GM04504 (cell line): ENCODE data around the gene POLR2L.
A peak's percentile ranks its signal among the peaks of the same experiment; 100 is the strongest.

ENCODE experiments used
- DNase-seq: peaks from one replicate; pipeline ENCODE4 v3.0.0-alpha.2; 2012; ENCODE audit warnings: low read depth

Gene POLR2L

DNA sequence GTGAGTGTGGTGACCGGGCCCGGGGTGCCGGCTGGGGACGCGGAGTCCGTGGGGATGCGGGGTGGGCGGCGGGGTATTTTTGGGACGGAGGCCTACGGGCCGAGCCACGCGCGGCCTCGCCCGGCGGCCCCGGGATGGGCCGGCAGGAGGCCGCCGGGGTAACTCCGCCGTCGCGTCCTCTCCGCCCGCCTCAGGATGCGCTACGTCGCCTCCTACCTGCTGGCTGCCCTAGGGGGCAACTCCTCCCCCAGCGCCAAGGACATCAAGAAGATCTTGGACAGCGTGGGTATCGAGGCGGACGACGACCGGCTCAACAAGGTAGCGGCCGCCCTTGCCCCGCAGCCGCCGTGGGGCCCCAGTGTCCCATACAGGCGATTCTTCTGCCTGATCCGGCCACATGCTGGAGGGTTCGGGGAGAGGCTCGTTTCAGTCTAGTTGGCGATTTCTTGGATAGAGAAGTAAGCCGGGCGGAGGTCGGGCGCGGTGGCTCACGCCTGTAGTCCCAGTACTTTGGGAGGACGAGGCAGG is 32.2 kb downstream of the POLR2L start:
- no peak for DNase-seq

DNA sequence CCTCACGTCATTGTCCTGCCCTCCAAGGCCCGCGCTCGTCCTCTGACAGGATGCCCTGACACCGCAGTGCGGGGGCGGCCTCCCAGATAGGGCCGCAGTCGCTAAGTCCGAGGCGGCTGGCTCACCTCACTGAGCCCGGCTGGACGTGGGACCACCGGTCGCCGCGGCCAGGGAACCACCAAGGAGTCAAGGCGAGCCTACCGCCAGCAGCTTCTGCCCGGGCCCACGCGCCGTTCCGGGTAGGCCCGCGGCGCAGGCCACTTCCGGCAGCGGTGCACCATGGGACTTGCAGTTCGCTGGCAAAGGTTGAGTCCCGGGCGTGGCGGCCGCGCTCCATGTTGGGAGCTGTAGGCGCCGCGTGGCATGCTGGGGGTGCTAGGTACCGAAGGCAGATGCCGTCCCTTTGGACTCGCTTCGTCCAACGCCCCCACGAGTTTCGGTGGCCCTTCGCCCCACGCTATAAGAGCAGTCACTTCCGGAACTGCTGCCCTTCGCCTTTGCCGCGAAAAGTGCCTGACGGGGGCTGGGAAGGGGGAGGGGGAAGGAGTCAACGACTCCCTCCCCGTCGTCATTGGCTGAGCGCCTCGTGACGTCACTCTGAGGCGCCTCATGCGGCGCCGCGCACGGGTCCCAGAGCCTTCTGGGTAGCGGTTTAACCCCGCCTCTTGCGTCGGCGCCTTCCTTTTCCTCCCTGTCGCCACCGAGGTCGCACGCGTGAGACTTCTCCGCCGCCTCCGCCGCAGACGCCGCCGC is 32.9 kb downstream of the POLR2L start, which contains the start of gene RPLP2:
RPLP2 (plus strand) TSS at position 681 of the 753 bp plus-strand sequence. CDS start 268 bp downstream, outside the sequence.
- DNase-seq: peak; percentile 94

DNA sequence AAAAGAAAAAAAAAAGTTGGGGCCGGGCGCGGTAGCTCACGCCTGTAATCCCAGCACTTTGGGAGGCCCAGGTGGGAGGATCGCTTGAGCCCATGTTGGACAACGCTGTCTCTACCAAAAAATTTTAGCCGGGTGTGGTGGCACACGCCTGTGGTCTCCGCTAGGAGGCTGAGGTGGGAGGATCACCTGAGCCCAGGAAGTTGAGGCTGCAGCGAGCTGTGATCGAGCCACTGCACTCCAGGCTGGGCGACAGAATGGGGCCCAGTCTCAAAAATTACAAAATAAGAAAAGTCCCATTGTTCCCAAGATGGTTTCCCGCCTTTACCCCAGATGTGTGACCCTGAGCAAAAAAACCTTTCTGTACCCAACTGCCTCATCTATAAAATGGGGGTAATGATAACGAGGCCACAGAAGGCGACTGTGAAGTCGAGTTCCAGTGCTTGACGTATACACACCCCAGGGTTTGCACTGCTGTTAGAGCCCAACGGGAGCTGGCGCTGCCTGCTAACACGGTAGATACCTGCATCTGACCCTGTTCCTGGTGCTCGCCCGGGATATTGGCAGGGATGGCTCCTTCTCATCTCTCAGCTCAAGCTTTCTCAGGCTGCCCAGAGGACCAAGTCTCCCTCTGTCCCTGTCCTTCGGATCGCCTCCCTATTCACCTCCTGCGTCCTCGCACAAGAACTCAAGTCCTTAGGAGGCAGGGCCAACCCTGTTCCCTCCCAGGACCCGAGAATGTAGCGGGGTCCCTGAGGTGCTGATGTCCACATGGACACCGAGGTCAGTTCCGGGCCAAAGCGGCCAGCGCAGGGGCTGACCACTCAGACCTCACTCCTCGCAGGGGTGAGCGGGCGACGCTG is 33.7 kb downstream of the POLR2L start:
- peak; percentile 65 for DNase-seq

DNA sequence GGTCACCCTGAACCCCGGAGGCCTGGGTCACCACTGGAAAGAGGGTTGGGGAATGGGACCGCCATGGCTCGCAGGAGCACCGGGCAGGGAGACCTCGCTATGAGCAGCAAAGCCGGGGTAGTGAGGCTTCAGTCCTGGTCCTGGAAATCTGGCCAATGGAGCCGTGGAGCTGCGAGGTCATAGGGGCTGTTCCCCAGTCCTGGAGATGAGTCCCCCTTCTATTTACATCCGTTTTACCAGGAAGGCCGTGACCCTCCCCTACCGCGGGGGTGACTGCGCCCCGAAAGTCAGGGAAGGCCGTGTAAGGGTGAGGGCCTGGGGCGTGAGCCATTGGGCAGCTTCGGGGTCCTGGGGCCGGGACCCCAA is 37.7 kb downstream of the POLR2L start:
- DNase-seq: no peak

DNA sequence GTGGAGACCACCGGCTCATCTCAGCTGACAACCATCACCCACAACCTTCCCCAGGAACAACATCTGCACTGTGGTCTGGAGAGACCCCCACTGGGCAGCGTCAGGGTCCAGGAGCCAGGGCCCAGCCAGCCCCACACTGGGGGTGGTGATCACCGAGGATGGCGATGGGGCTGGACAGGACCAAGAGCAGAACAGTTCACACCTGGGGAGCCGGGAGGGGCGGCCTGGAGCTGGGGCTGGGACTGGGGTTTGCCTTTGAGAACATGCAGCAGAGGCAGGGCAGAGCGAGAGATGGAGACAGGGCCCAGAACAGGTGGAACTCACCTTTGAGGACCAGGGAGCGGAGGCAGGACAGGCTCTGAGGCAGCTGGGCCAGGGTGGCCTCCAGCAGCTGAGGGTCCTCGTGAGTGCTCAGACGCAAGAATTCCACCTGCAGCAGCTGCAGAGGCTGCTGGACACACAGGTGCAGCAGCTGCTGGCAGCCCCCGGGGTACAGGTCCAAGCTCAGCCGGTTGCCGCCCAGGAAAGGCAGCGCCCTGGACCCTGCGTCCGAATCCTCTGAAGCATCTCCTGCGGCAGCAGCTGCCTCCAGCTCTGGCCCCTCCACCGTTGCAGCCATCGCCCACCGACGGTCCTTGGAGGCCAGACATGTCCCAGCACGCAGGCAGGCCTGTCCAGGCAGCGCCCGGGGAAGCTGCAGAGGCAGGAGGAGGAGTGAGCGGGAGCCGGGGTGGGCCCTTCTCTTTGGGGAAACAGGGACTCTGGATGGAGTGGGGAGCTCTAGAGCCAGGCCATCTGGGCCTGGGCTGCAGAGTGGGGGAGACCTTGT is 38.3 kb downstream of the POLR2L start:
- no peak for DNase-seq

DNA sequence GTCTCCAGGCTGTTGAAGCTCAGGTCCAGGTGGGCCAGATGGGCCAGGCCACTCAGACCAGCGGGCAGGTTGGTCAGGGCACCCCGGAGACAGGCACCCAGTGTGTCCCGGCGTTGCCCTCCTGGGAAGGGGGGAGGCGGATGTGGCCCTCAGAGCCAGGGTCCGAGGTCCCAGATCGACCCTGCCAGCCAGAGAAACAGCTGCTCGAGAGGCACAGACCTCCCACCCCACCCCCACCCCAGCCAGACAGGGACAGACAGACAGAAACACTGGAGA is 38.9 kb downstream of the POLR2L start:
- DNase-seq: no peak

DNA sequence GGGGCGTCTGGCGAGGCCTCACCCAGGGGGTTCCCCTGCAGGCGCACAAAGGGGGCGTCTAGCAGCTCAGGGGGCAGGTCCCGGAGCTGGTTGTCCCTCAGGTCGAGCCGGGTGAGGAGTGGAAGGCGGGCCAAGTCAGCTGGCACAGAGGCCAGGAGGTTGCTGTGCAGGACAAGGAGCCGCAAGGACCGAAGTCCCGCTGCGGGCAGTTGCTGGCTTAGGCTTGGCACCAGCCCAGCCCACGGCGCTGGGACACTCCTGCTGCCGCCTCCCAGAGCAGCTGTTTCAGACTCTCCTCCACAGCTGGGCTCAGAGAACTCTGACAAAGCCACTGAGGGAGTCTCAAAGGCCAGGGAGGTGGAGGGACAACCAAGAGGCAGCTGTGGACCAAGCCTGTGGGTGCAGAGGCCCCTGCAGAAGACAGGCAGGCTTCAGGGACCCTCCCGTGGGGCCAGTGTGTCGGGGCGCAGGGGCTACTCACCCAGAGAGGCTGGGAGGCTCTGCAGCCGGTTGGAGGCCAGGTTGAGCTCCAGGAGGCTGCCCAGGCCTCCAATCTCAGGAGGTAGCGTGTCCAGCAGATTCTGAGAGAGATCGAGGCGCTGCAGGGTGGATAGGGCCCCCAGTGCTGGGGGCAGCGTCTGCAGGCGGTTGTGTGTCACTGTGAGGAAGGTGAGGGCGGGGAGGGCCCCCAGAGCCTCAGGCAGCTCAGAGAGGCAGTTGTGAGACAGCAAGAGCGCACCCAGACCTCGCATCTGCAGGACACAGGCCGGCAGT is 39.4 kb downstream of the POLR2L start:
- DNase-seq: no peak

DNA sequence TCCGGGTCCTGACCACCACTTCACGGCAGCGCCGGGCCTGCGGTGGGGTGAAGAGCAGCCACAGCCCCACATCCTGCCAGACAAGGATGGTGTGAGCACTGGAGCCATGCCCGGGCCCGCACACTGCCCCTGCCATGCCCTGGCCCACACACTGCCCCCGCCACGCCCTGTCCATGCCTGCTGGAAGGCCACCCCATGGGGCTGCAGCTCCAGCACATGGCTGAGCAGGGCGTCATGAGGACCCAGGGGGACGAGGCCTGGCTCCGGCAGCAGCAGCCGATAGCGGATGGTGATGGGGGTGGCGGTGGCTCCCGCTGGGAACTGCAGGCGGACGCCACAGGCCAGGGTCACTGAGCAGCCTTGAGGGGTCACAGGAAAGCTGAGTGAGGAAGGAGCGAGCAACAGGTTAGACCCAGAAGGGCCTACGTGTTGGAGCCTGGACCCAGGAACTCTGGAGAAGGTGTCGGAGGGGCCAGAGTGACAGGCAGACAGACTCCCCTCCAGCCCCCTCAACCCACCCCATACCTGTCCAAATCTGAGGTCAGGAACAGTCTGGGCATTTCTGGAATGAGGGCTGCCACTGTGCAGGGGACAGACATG is 40.2 kb downstream of the POLR2L start:
- no peak for DNase-seq

DNA sequence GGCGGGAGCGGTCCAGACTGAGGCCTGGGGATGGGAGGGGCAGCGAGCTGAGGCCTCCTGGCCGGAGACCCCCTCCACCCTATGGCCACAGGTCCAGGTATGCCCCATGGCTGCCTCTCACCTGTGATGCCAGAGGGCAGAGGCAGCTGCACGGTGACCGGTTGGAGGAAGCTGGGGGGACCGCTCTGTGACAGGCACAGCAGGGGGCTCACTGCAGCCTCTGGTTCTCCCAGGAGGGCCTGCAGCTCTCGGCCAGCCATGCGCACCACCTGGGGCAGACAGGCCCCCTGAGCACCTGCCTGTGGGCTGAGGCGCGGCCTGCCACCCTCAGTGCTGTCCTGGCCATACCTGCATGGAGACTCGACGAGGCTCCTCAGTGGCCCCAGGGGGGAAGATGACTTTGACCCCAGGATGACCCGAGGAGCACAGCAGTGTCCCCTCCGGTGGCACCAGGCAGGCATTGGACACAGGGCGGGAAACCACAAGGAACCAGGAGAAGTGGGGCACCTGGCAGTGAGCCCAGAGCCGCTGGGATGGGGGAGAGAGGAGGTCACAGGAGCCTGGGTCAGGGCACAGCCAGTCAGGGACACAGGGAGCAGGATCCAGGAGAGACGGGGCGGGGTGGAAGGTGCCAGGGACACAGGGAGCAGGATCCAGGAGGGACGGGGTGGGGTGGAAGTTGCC is 41.1 kb downstream of the POLR2L start:
- no peak for DNase-seq

DNA sequence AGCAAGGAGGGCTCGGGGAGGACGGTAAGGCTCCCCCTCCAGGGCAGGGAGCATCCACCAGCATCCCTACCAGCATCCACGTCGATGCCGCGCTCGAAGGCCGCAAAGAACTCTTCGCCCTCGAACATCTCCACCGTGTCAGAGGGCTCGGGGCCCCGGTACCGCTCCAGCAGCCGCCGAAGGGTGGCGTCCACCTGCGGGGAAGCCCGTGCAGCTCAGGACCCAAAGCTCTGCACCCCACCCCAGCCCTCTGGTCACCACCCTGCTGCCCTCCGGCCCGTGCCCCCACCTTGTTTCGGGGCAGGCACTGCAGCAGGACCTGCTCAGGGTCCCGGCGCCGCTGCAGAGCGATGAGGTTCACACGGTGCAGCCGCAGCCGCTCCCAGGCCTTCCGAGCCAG is 41.9 kb downstream of the POLR2L start:
- no peak for DNase-seq

DNA sequence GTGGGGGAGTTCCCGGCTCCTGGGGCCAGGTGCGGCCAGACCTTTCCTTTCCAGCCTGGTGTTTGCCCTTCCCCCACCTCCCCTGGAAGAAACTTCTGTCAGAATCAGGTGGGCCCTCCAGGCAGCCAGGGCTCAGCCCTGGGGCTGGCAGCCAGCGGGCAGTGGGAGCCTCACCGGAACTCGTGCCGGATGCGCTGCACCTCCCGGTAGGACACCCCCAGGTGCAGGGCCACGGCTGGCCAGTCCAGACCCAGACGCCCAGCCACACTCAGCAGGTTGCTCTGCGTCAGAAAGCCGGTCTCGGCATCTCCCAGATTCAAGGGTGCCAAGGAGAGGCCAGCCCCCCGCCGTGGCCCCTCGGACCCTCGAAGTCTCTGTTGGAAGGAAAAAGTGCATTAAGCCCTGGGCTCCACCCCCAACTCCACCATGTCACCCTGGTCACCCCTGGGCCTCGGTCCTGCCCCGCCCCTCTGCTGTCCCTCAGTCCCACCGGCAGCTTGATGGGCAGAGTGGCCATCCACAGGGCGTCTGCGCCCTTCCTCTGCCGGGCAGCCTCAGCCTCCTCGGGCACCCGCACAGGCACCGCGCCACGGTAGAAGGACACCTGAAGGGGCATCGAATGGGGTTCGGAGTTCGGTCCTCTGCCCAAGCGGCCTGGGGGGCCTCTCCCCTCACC is 42.5 kb downstream of the POLR2L start:
- no peak for DNase-seq

DNA sequence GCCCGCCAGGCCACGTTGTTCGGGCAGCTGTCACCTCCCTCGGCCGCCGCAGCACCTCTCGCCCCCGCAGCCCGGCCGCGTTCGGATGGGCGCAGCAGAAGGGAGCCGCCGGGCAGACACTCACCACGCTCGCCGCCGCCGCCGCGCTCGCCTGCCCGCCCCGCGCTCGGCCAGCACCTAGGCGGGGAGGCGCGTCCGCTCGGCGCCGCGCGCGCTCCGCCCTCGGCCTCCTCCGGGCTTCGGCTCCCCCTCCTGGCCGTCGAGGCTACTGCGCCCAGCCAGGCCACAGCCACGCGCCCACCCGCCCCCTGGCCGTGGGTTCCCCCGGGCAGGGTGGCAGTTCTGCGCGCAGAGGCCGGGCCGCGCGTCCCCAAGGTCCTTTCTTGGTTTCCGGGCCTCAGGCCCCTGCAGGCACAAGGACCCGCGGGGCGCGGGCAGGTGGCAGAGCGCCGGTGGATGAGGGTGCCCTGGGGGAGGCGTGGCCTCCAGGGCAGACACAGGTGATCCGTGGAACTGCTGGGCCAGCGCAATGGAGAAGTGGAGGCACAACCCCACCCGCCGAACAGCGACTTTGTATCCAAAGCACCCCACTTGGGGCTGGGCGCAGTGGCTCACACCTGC is 44.1 kb downstream of the POLR2L start, which contains the start of gene SLC25A22:
SLC25A22 (minus strand) TSS at position 189 of the 621 bp plus-strand sequence. CDS start 3,275 bp downstream, outside the sequence.
- DNase-seq: peak; percentile 50

DNA sequence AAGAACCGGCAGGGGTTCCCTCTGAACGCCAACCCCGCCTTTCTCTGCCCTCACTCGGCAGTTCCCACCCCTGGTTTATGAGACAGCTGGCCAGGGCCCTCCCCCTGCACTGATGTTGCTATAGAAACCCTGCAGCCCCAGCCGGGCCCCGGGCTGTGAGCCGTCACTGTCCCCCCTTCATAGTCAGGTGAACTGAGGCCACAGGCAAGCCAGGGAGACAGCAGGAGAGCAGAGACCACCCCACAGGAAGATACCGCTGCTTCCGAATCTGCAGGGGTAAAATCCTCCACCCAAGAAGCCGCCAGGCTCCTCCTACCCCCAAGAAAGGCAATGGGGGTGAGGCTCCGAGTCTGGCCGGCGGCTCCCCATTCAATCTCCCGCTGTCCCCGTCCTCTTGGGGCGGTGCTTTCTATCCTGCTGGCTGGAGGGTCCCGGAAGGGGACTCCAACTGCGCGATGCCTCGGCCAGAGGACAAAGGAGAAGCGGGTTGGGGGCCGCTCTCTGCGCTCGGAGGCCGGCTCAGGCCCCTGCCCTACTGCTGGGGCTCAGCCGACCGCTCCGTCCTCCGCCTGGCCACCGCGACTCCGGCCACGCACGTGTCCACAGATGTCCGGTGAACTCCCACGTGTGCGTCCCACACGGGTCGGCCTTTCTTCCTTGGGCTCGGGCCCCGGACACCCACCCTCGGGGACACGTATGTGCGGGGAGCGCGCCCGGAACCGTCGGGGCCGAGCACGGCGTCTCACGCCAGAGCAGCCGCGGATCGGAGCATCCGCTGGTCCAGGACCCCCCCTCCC is 44.8 kb downstream of the POLR2L start:
- peak; percentile 65 for DNase-seq

DNA sequence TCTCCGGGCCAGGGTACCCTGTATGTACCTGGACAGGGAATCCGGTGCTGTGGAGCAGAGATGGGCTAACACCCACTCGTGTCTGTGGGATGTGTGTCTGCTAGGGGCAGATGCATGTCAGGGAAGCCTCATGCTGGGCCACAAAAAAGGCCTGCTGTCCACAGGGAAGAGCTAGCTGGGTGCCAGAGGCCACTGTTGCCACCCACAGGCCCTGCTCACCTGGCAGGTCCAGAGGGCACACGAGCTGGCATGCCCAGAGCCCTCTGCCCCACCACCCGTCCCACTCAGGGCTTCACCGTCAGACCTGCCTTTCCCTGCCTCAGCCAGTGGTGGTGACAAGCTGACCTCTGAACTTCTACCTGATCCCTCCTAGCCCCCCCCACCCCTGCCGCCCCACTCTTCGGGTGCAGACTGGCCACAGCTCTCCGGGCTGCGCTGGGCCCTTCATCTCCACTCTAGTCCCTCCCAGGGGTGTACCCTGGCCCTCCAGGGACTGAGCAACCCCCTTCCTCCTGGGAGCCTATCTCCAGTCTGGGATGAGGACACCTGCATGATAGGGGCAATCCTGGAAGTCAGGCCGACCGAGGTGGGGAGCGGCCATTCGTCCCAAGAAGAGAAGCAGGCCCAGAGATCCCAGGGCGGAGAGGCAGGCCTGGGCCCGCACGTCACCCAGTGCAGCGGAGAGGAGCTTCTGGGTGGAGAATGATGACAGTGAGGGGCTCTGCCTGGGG is 45.6 kb downstream of the POLR2L start:
- DNase-seq: no peak

DNA sequence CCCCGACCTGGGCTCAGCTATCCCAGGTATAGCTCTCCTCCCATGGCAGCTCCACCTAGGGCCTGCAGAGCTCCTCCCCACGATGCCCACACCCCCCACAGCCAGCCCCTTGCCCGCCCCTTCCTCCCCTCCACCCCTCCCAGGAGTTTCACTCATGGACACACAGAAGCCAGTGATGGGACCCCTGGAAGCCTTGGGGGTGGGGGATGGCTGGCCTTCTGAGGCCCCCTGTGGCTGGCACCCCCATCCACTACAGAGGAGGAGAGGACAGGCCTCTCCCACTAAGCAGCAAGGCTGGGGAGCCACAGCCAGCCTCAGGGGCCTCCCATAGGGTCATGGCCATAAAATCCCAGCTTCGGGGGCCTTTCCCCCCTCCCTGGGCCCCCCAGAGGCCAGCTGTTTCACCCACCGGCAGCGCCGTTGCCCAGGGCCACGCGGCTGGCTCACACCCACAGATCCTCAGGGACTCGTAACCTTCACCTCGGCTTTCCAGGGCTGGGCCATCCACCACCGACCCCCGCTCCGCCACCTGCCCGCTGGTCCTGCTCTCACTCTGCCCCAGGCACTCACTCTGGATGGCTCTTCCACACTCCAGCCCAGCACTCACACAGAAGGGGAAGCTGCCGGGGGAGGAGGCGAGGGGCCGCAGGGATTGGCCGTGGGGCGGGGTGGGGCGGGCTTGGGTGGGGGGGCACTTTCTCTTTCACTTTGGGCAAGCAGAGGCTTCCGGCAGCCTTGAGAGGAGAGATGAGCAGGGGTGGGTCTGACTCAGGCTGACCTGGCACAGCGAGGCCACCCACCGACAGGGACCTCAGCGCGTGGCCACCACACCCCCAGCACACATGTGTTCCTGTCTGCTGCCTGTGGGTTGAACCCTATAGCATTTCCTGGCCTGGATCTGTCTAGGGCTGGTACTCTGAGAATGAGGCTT is 46.4 kb downstream of the POLR2L start:
- DNase-seq: peak; percentile 81

DNA sequence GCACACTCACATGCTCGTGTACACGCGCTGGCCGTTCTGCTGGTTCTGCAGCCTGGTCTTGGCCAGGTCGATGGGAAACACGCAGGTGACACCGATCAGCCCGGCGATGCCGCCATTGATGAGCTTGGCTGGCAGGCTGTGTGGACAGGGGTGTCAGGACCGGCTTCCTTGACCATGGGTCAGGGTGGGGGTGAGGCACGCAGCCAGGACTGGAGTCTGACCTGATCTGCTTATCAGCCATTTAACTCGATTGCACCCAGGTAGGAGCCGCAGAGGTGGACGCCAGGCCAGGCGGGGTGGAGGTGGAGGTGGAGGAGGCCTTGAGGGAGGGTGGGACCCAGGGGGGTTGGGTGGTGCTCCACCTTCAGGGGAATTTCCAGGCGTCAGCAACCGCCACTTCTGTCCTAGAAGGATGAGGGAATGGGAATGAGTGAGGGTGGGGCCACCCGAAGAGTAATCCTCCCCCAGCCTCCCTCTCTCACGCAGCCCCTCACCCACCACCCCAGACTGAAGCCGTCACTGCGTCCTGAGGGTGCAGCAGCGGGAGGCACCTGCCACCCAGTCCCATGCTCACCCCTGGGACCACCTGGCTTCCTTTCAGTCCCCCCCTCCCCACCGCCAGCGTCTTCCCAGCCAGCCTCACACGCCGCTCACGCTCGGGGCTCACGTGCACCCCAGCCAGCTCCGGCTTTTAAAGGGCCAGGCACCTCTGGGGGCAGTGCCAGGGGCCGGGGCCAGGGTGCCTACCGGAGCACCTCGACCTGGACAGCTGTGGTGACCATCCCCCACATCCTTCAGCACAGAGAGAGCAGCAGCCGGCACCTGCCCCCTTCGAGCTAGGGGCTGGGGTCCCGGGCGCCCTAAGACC is 47.3 kb downstream of the POLR2L start:
- DNase-seq: no peak
